HEK293T (cell line): ENCODE data around the gene OR52K2.

Experiments
- BHLHE40 ChIP-seq: fragments of 450-650 bp; IDR thresholded peaks from 2 replicates; pipeline ENCODE4 v1.6.1; 2016; ENCODE audit warnings: mild to moderate bottlenecking, moderate library complexity, borderline replicate concordance
- CTBP1 ChIP-seq: fragments of 450-650 bp; IDR thresholded peaks from 2 replicates; pipeline ENCODE4 v1.6.1; 2016; ENCODE audit warnings: borderline replicate concordance
- ELF4 ChIP-seq: fragments of 450-650 bp; IDR thresholded peaks from 2 replicates; pipeline ENCODE4 v1.6.1; 2017; ENCODE audit warnings: antibody characterized with exemption
- FOXA1 ChIP-seq: fragments of 450-650 bp; IDR thresholded peaks from 2 replicates; pipeline ENCODE4 v1.6.1; 2016; ENCODE audit warnings: mild to moderate bottlenecking
- FOXK2 ChIP-seq: fragments of 450-650 bp; IDR thresholded peaks from 2 replicates; pipeline ENCODE4 v1.6.1; 2016; ENCODE audit warnings: mild to moderate bottlenecking
- FOXM1 ChIP-seq: fragments of 450-650 bp; IDR thresholded peaks from 2 replicates; pipeline ENCODE4 v1.6.1; 2017; ENCODE audit warnings: mild to moderate bottlenecking, borderline replicate concordance
- HDGF ChIP-seq: fragments of 450-650 bp; IDR thresholded peaks from 2 replicates; pipeline ENCODE4 v1.6.1; 2017; ENCODE audit warnings: antibody characterized with exemption, borderline replicate concordance
- L3MBTL2 ChIP-seq: fragments of 450-650 bp; conservative IDR thresholded peaks from 2 replicates; pipeline ENCODE4 v1.6.1; 2016; ENCODE audit warnings: mild to moderate bottlenecking
- SP1 ChIP-seq: fragments of 450-650 bp; IDR thresholded peaks from 2 replicates; pipeline ENCODE4 v1.6.1; 2017
- TARDBP ChIP-seq: fragments of 450-650 bp; IDR thresholded peaks from 2 replicates; pipeline ENCODE4 v1.6.1; 2016
- TF ChIP-seq, protein P1 (sequence below): fragments of 450-650 bp; IDR thresholded peaks from 2 replicates; pipeline ENCODE4 v1.6.1; 2016

DNA sequence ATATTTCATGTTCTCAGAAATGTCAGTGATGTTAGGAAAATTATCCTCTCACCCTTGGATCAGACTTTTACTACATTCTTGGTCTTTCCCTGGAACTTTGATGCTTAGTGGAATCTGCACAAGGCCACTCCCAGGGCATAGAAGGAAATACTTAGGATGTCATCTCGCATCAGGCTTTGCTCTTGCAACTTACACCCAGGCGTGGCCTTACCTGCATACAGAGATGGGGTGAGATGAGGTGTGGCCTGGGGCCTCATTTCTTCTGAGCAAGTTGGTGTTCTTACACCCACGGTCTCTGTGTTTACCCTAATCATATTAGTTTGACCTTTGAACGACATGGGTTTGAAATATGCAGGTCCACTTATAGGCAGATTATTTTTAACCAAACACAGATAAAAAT is 19.0 kb upstream of the OR52K2 start:
- TF ChIP-seq TARDBP (no peak), CTBP1 (no peak), SP1 (no peak), BHLHE40 (no peak), FOXM1 (no peak), ELF4 (no peak), L3MBTL2 (no peak), FOXK2 (no peak), FOXA1 (no peak), HDGF (no peak)
- TF ChIP-seq, protein P1, sequence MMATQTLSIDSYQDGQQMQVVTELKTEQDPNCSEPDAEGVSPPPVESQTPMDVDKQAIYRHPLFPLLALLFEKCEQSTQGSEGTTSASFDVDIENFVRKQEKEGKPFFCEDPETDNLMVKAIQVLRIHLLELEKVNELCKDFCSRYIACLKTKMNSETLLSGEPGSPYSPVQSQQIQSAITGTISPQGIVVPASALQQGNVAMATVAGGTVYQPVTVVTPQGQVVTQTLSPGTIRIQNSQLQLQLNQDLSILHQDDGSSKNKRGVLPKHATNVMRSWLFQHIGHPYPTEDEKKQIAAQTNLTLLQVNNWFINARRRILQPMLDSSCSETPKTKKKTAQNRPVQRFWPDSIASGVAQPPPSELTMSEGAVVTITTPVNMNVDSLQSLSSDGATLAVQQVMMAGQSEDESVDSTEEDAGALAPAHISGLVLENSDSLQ, result no peak
